Measurements from ENCODE around the gene ALKBH5.

Gene ALKBH5

GRCh38 chr17:18194394-18194793 lies 10.8 kb downstream of the ALKBH5 start:
- no peaks in the 10 kb centered on the region for H3K27me3 ChIP-seq (ENCODE audit: control insufficient read depth in 2 of 2, insufficient read depth in 2 of 2, low read length in 2 of 2)
- no peak overlapping the region for H3K4me3 ChIP-seq (ENCODE audit: low read length in 2 of 2)
- peaks cover 43 to 58% of the 10 kb centered on the region in 2 donors for H3K36me3 ChIP-seq (ENCODE audit: control insufficient read depth in 2 of 2, insufficient read depth in 2 of 2, low read length in 2 of 2)
- H3K9ac ChIP-seq (ENCODE audit: low read depth in 1 of 2, low read length in 2 of 2) = no peak overlapping the region
- H3K4me1 ChIP-seq (ENCODE audit: control insufficient read depth in 2 of 2, insufficient read depth in 2 of 2, low read length in 2 of 2) = peaks cover 8% of the 10 kb centered on the region in 2 donors
- H3K9me3 ChIP-seq (ENCODE audit: control insufficient read depth in 2 of 2, low read length in 2 of 2) = no peaks in the 10 kb centered on the region
- H3K27ac ChIP-seq (ENCODE audit: low read depth in 2 of 2, low read length in 2 of 2) = no peak overlapping the region

- no peak overlapping the region for H3K9ac ChIP-seq (ENCODE audit: low read depth in 1 of 2, low read length in 2 of 2)
- no peaks in the 10 kb centered on the region for H3K27me3 ChIP-seq (ENCODE audit: control insufficient read depth in 2 of 2, insufficient read depth in 2 of 2, low read length in 2 of 2)
- H3K4me1 ChIP-seq (ENCODE audit: control insufficient read depth in 2 of 2, insufficient read depth in 2 of 2, low read length in 2 of 2) = peaks cover 8% of the 10 kb centered on the region in 2 donors
- no peak overlapping the region for H3K27ac ChIP-seq (ENCODE audit: low read depth in 2 of 2, low read length in 2 of 2)
- peaks cover 43 to 58% of the 10 kb centered on the region in 2 donors for H3K36me3 ChIP-seq (ENCODE audit: control insufficient read depth in 2 of 2, insufficient read depth in 2 of 2, low read length in 2 of 2)
- no peaks in the 10 kb centered on the region for H3K9me3 ChIP-seq (ENCODE audit: control insufficient read depth in 2 of 2, low read length in 2 of 2)
- H3K4me3 ChIP-seq (ENCODE audit: low read length in 2 of 2) = no peak overlapping the region
Measured at GRCh38 chr17:18194804-18195203, 11.2 kb downstream of the ALKBH5 start.

- H3K4me3 ChIP-seq (ENCODE audit: low read length in 2 of 2) = no peak overlapping the region
- H3K9ac ChIP-seq (ENCODE audit: low read depth in 1 of 2, low read length in 2 of 2) = no peak overlapping the region
- H3K27ac ChIP-seq (ENCODE audit: low read depth in 2 of 2, low read length in 2 of 2) = no peak overlapping the region
- no peaks in the 10 kb centered on the region for H3K9me3 ChIP-seq (ENCODE audit: control insufficient read depth in 2 of 2, low read length in 2 of 2)
- no peaks in the 10 kb centered on the region for H3K27me3 ChIP-seq (ENCODE audit: control insufficient read depth in 2 of 2, insufficient read depth in 2 of 2, low read length in 2 of 2)
- H3K4me1 ChIP-seq (ENCODE audit: control insufficient read depth in 2 of 2, insufficient read depth in 2 of 2, low read length in 2 of 2) = peaks cover 8% of the 10 kb centered on the region in 2 donors
- peaks cover 43 to 60% of the 10 kb centered on the region in 2 donors for H3K36me3 ChIP-seq (ENCODE audit: control insufficient read depth in 2 of 2, insufficient read depth in 2 of 2, low read length in 2 of 2)
Measured at GRCh38 chr17:18195246-18195645, 11.6 kb downstream of the ALKBH5 start.

GRCh38 chr17:18197535-18198194 lies 14.0 kb downstream of the ALKBH5 start:
- H3K9ac ChIP-seq (ENCODE audit: low read depth in 1 of 2, low read length in 2 of 2) = no peak overlapping the region
- no peaks in the 10 kb centered on the region for H3K27me3 ChIP-seq (ENCODE audit: control insufficient read depth in 2 of 2, insufficient read depth in 2 of 2, low read length in 2 of 2)
- H3K36me3 ChIP-seq (ENCODE audit: control insufficient read depth in 2 of 2, insufficient read depth in 2 of 2, low read length in 2 of 2) = peaks cover 46 to 60% of the 10 kb centered on the region in 2 donors
- no peaks in the 10 kb centered on the region for H3K9me3 ChIP-seq (ENCODE audit: control insufficient read depth in 2 of 2, low read length in 2 of 2)
- no peak overlapping the region for H3K27ac ChIP-seq (ENCODE audit: low read depth in 2 of 2, low read length in 2 of 2)
- H3K4me3 ChIP-seq (ENCODE audit: low read length in 2 of 2) = no peak overlapping the region
- no peaks in the 10 kb centered on the region for H3K4me1 ChIP-seq (ENCODE audit: control insufficient read depth in 2 of 2, insufficient read depth in 2 of 2, low read length in 2 of 2)

GRCh38 chr17:18198530-18198929 lies 14.9 kb downstream of the ALKBH5 start:
- H3K36me3 ChIP-seq (ENCODE audit: control insufficient read depth in 2 of 2, insufficient read depth in 2 of 2, low read length in 2 of 2) = peaks cover 46 to 64% of the 10 kb centered on the region in 2 donors
- H3K9ac ChIP-seq (ENCODE audit: low read depth in 1 of 2, low read length in 2 of 2) = no peak overlapping the region
- no peaks in the 10 kb centered on the region for H3K4me1 ChIP-seq (ENCODE audit: control insufficient read depth in 2 of 2, insufficient read depth in 2 of 2, low read length in 2 of 2)
- H3K27ac ChIP-seq (ENCODE audit: low read depth in 2 of 2, low read length in 2 of 2) = no peak overlapping the region
- no peaks in the 10 kb centered on the region for H3K27me3 ChIP-seq (ENCODE audit: control insufficient read depth in 2 of 2, insufficient read depth in 2 of 2, low read length in 2 of 2)
- no peaks in the 10 kb centered on the region for H3K9me3 ChIP-seq (ENCODE audit: control insufficient read depth in 2 of 2, low read length in 2 of 2)
- H3K4me3 ChIP-seq (ENCODE audit: low read length in 2 of 2) = no peak overlapping the region

- H3K9ac ChIP-seq (ENCODE audit: low read depth in 1 of 2, low read length in 2 of 2) = no peak overlapping the region
- no peak overlapping the region for H3K4me3 ChIP-seq (ENCODE audit: low read length in 2 of 2)
- H3K4me1 ChIP-seq (ENCODE audit: control insufficient read depth in 2 of 2, insufficient read depth in 2 of 2, low read length in 2 of 2) = no peaks in the 10 kb centered on the region
- H3K27me3 ChIP-seq (ENCODE audit: control insufficient read depth in 2 of 2, insufficient read depth in 2 of 2, low read length in 2 of 2) = no peaks in the 10 kb centered on the region
- H3K9me3 ChIP-seq (ENCODE audit: control insufficient read depth in 2 of 2, low read length in 2 of 2) = no peaks in the 10 kb centered on the region
- no peak overlapping the region for H3K27ac ChIP-seq (ENCODE audit: low read depth in 2 of 2, low read length in 2 of 2)
- peaks cover 43 to 62% of the 10 kb centered on the region in 2 donors for H3K36me3 ChIP-seq (ENCODE audit: control insufficient read depth in 2 of 2, insufficient read depth in 2 of 2, low read length in 2 of 2)
Measured at GRCh38 chr17:18201108-18201507, 17.5 kb downstream of the ALKBH5 start.

- H3K9me3 ChIP-seq (ENCODE audit: control insufficient read depth in 2 of 2, low read length in 2 of 2) = no peaks in the 10 kb centered on the region
- no peak overlapping the region for H3K4me3 ChIP-seq (ENCODE audit: low read length in 2 of 2)
- H3K27ac ChIP-seq (ENCODE audit: low read depth in 2 of 2, low read length in 2 of 2) = no peak overlapping the region
- no peaks in the 10 kb centered on the region for H3K4me1 ChIP-seq (ENCODE audit: control insufficient read depth in 2 of 2, insufficient read depth in 2 of 2, low read length in 2 of 2)
- H3K27me3 ChIP-seq (ENCODE audit: control insufficient read depth in 2 of 2, insufficient read depth in 2 of 2, low read length in 2 of 2) = no peaks in the 10 kb centered on the region
- H3K36me3 ChIP-seq (ENCODE audit: control insufficient read depth in 2 of 2, insufficient read depth in 2 of 2, low read length in 2 of 2) = peaks cover 39 to 61% of the 10 kb centered on the region in 2 donors
- no peak overlapping the region for H3K9ac ChIP-seq (ENCODE audit: low read depth in 1 of 2, low read length in 2 of 2)
Measured at GRCh38 chr17:18203308-18203707, 19.7 kb downstream of the ALKBH5 start.

GRCh38 chr17:18205861-18206260 lies 22.2 kb downstream of the ALKBH5 start:
- H3K4me1 ChIP-seq (ENCODE audit: control insufficient read depth in 2 of 2, insufficient read depth in 2 of 2, low read length in 2 of 2) = no peaks in the 10 kb centered on the region
- no peak overlapping the region for H3K4me3 ChIP-seq (ENCODE audit: low read length in 2 of 2)
- H3K9ac ChIP-seq (ENCODE audit: low read depth in 1 of 2, low read length in 2 of 2) = no peak overlapping the region
- no peaks in the 10 kb centered on the region for H3K27me3 ChIP-seq (ENCODE audit: control insufficient read depth in 2 of 2, insufficient read depth in 2 of 2, low read length in 2 of 2)
- peaks cover 50 to 66% of the 10 kb centered on the region in 2 donors for H3K36me3 ChIP-seq (ENCODE audit: control insufficient read depth in 2 of 2, insufficient read depth in 2 of 2, low read length in 2 of 2)
- H3K9me3 ChIP-seq (ENCODE audit: control insufficient read depth in 2 of 2, low read length in 2 of 2) = no peaks in the 10 kb centered on the region
- no peak overlapping the region for H3K27ac ChIP-seq (ENCODE audit: low read depth in 2 of 2, low read length in 2 of 2)

GRCh38 chr17:18206962-18207361 lies 23.3 kb downstream of the ALKBH5 start:
- Histone ChIP-seq H3K36me3 (ENCODE audit: control insufficient read depth in 2 of 2, insufficient read depth in 2 of 2, low read length in 2 of 2) (peaks cover 50 to 68% of the 10 kb centered on the region in 2 donors), H3K27me3 (ENCODE audit: control insufficient read depth in 2 of 2, insufficient read depth in 2 of 2, low read length in 2 of 2) (no peaks in the 10 kb centered on the region), H3K9me3 (ENCODE audit: control insufficient read depth in 2 of 2, low read length in 2 of 2) (no peaks in the 10 kb centered on the region)

GRCh38 chr17:18208092-18208491 lies 24.5 kb downstream of the ALKBH5 start:
- peaks cover 47 to 70% of the 10 kb centered on the region in 2 donors for H3K36me3 ChIP-seq (ENCODE audit: control insufficient read depth in 2 of 2, insufficient read depth in 2 of 2, low read length in 2 of 2)
- no peak overlapping the region for H3K4me3 ChIP-seq (ENCODE audit: low read length in 2 of 2)
- no peak overlapping the region for H3K9ac ChIP-seq (ENCODE audit: low read depth in 1 of 2, low read length in 2 of 2)
- H3K27me3 ChIP-seq (ENCODE audit: control insufficient read depth in 2 of 2, insufficient read depth in 2 of 2, low read length in 2 of 2) = no peaks in the 10 kb centered on the region
- no peaks in the 10 kb centered on the region for H3K9me3 ChIP-seq (ENCODE audit: control insufficient read depth in 2 of 2, low read length in 2 of 2)
- H3K4me1 ChIP-seq (ENCODE audit: control insufficient read depth in 2 of 2, insufficient read depth in 2 of 2, low read length in 2 of 2) = no peaks in the 10 kb centered on the region
- H3K27ac ChIP-seq (ENCODE audit: low read depth in 2 of 2, low read length in 2 of 2) = no peak overlapping the region

More at GRCh38 chr17:18206962-18207361, 23.3 kb downstream of the ALKBH5 start:
- no peaks in the 10 kb centered on the region for H3K4me1 ChIP-seq (ENCODE audit: control insufficient read depth in 2 of 2, insufficient read depth in 2 of 2, low read length in 2 of 2)
- no peak overlapping the region for H3K9ac ChIP-seq (ENCODE audit: low read depth in 1 of 2, low read length in 2 of 2)
- H3K27ac ChIP-seq (ENCODE audit: low read depth in 2 of 2, low read length in 2 of 2) = no peak overlapping the region
- no peak overlapping the region for H3K4me3 ChIP-seq (ENCODE audit: low read length in 2 of 2)

Measured in mucosa of rectum (tissue), 2 donors.